Uterus (tissue), 2 donors: Measurements from ENCODE around the gene SERPINA4.

ENCODE experiments used
- CTCF ChIP-seq, 4 experiments: fragments of 200-600 bp in 2 of 4; fragments of 450-650 bp in 2 of 4; sonication (generic) in 2 of 4; IDR thresholded peaks; one replicate each; pipeline ENCODE4 v1.5.1; 2016 to 2019; ENCODE audit warnings: antibody characterized with exemption in 4 of 4, mild to moderate bottlenecking in 2 of 4, moderate library complexity in 1 of 4
- POLR2A ChIP-seq, 2 donors: fragments of 450-650 bp; IDR thresholded peaks; one replicate each; pipeline ENCODE4 v1.6.1; 2016; ENCODE audit warnings: antibody characterized with exemption in 2 of 2, mild to moderate bottlenecking in 1 of 2, moderate library complexity in 1 of 2

GRCh38 chr14:94538070-94538740, 23.0 kb upstream of the SERPINA4 start:
- no peak for TF ChIP-seq POLR2A (IDR thresholded peaks at IDR 0.05)
- TF ChIP-seq CTCF (IDR thresholded peaks at IDR 0.05), result no peak
